ENCODE data around the gene SETD1A. TPM values are rescaled to one million over a fixed set of nuclear protein-coding genes. Genes with fewer than 3 reads are reported as not detected.

Gene SETD1A
- total RNA-seq, 3 donors from 2014 or later (not counting 1 experiment from before 2014, with no cell fraction given): 32.9 to 34.5 (median 33.9) TPM

GRCh38 chr16:30980434-30980833 is 22.9 kb downstream of the SETD1A start:
- Mint-ChIP-seq H3K9me3 (no peaks in the 10 kb centered on the region), H3K4me3 (no peak overlapping the region), H3K27ac (no peak overlapping the region), H3K36me3 (no peaks in the 10 kb centered on the region), H3K27me3 (ENCODE audit: low read depth in 2 of 2) (no peaks in the 10 kb centered on the region), H3K4me1 (peaks cover 0 to 33% of the 10 kb centered on the region in 2 donors)
- Histone ChIP-seq H3K27ac (ENCODE audit: low read length) (no peak overlapping the region), H3K4me1 (ENCODE audit: control insufficient read depth, insufficient read depth, low read length) (peaks cover 9% of the 10 kb centered on the region), H3K27me3 (ENCODE audit: control insufficient read depth, insufficient read depth, low read length) (no peaks in the 10 kb centered on the region), H3K4me3 (ENCODE audit: low read length) (no peak overlapping the region), H3K36me3 (ENCODE audit: control insufficient read depth, insufficient read depth, low read length) (peaks cover 34% of the 10 kb centered on the region), H3K9me3 (ENCODE audit: control insufficient read depth, insufficient read depth, low read length) (no peaks in the 10 kb centered on the region)
- ATAC-seq: no peak
- 96% methylated on average over 29 of the region's 29 CpGs for WGBS (ENCODE audit: insufficient coverage)
- DNase-seq: no peak
- no peak for TF ChIP-seq CTCF (IDR thresholded peaks at IDR 0.05)
- intact Hi-C loops (cut with micrococcal nuclease): no loop called here

- H3K4me1 ChIP-seq (ENCODE audit: control insufficient read depth, insufficient read depth, low read length): peaks cover 9% of the 10 kb centered on the region
- peaks cover 0 to 32% of the 10 kb centered on the region in 2 donors for H3K4me1 Mint-ChIP-seq
- intact Hi-C loops (cut with micrococcal nuclease): no loop called here
- no peak overlapping the region for H3K4me3 ChIP-seq (ENCODE audit: low read length)
- WGBS (ENCODE audit: insufficient coverage): 97% methylated on average over 14 of the region's 14 CpGs
- no peak overlapping the region for H3K27ac ChIP-seq (ENCODE audit: low read length)
- ATAC-seq: no peak
- no peaks in the 10 kb centered on the region for H3K9me3 Mint-ChIP-seq
- H3K36me3 ChIP-seq (ENCODE audit: control insufficient read depth, insufficient read depth, low read length): peaks cover 33% of the 10 kb centered on the region
- no peak overlapping the region for H3K27ac Mint-ChIP-seq
- H3K4me3 Mint-ChIP-seq: no peak overlapping the region
- no peaks in the 10 kb centered on the region for H3K36me3 Mint-ChIP-seq
- no peaks in the 10 kb centered on the region for H3K9me3 ChIP-seq (ENCODE audit: control insufficient read depth, insufficient read depth, low read length)
- DNase-seq: no peak
- H3K27me3 Mint-ChIP-seq (ENCODE audit: low read depth in 2 of 2): no peaks in the 10 kb centered on the region
- H3K27me3 ChIP-seq (ENCODE audit: control insufficient read depth, insufficient read depth, low read length): no peaks in the 10 kb centered on the region
- no peak for TF ChIP-seq CTCF (IDR thresholded peaks at IDR 0.05)
Observed at GRCh38 chr16:30980959-30981358, 23.4 kb downstream of the SETD1A start.

- H3K36me3 Mint-ChIP-seq: no peaks in the 10 kb centered on the region
- peaks cover 9% of the 10 kb centered on the region for H3K4me1 ChIP-seq (ENCODE audit: control insufficient read depth, insufficient read depth, low read length)
- no peak overlapping the region for H3K4me3 ChIP-seq (ENCODE audit: low read length)
- 92% methylated on average over 17 of the region's 17 CpGs for WGBS (ENCODE audit: insufficient coverage)
- no peaks in the 10 kb centered on the region for H3K9me3 ChIP-seq (ENCODE audit: control insufficient read depth, insufficient read depth, low read length)
- H3K27me3 Mint-ChIP-seq (ENCODE audit: low read depth in 2 of 2): no peaks in the 10 kb centered on the region
- peaks cover 0 to 20% of the 10 kb centered on the region in 2 donors for H3K4me1 Mint-ChIP-seq
- intact Hi-C loops (cut with micrococcal nuclease): no loop called here
- H3K27ac Mint-ChIP-seq: peak overlapping the region; percentile 34 to 42
- no peaks in the 10 kb centered on the region for H3K27me3 ChIP-seq (ENCODE audit: control insufficient read depth, insufficient read depth, low read length)
- DNase-seq: no peak
- no peak overlapping the region for H3K4me3 Mint-ChIP-seq
- H3K9me3 Mint-ChIP-seq: no peaks in the 10 kb centered on the region
- TF ChIP-seq CTCF (IDR thresholded peaks at IDR 0.05): no peak
- no peak for ATAC-seq
- peaks cover 20% of the 10 kb centered on the region for H3K36me3 ChIP-seq (ENCODE audit: control insufficient read depth, insufficient read depth, low read length)
- no peak overlapping the region for H3K27ac ChIP-seq (ENCODE audit: low read length)
Observed at GRCh38 chr16:30982548-30983288, 25.2 kb downstream of the SETD1A start.

Data from natural killer cell (primary cell).